ENCODE measurements around the gene AOAH.

GRCh38 chr7:36472141-36472729, 252.1 kb downstream of the AOAH start:
- TF ChIP-seq, protein P1, sequence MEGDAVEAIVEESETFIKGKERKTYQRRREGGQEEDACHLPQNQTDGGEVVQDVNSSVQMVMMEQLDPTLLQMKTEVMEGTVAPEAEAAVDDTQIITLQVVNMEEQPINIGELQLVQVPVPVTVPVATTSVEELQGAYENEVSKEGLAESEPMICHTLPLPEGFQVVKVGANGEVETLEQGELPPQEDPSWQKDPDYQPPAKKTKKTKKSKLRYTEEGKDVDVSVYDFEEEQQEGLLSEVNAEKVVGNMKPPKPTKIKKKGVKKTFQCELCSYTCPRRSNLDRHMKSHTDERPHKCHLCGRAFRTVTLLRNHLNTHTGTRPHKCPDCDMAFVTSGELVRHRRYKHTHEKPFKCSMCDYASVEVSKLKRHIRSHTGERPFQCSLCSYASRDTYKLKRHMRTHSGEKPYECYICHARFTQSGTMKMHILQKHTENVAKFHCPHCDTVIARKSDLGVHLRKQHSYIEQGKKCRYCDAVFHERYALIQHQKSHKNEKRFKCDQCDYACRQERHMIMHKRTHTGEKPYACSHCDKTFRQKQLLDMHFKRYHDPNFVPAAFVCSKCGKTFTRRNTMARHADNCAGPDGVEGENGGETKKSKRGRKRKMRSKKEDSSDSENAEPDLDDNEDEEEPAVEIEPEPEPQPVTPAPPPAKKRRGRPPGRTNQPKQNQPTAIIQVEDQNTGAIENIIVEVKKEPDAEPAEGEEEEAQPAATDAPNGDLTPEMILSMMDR (IDR thresholded peaks at IDR 0.05), result no peak
- no peak for TF ChIP-seq POLR2A (IDR thresholded peaks at IDR 0.05)
